Measurements from ENCODE around the gene FAM185A.
"Not testable (repeated sequence)": the region's sequence is repeated elsewhere in the genome, so short reads cannot be mapped to it uniquely, and the experiment has no call there.

The FAM185A gene

DNA sequence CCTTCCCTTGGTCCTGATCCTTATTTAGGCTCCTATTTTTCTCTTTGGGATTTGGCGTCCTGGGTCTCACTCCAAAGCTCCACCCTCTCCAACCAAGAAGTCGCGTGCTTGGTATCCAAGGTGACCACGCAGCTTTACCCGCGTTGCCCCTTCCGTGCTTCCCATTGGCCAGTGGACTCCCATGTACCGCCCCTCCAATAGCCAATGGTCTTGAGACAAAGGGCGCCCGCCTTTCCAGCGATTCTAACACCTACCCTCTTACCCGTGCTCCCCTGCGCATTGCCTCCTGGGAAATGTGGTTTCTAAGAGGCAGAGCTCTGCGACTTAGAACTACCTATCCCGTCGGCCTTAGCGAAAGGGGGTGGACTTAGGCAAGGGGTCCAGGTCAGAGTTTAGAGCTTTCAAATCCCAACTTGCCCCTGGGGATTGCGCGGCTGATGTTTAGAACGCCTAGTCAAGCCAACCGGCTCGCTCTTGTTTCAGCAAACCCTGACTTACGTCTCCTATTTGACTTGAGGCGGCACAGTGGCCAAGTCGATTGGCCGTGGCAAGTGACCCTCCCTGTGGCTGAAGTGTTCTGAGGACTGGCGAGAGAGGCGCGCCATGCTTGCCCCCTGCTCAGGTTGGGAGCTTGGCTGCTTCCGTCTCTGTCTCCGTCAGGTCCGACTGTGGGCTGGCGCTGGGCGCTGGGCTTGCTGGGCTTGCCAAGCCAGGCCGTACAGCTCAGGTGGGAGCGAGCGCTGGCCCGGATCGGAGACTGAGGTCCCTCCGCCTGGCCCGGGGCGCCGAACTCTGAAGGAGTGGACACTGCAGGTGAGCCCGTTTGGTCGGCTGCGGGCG, at the start of gene FAM185A:
Gene FAM185A, plus strand, starts transcription at position 395 of the 840 bp plus-strand sequence. Its CDS starts 209 bp downstream, at position 604.
- peak; percentile 90 for DNase-seq

DNA sequence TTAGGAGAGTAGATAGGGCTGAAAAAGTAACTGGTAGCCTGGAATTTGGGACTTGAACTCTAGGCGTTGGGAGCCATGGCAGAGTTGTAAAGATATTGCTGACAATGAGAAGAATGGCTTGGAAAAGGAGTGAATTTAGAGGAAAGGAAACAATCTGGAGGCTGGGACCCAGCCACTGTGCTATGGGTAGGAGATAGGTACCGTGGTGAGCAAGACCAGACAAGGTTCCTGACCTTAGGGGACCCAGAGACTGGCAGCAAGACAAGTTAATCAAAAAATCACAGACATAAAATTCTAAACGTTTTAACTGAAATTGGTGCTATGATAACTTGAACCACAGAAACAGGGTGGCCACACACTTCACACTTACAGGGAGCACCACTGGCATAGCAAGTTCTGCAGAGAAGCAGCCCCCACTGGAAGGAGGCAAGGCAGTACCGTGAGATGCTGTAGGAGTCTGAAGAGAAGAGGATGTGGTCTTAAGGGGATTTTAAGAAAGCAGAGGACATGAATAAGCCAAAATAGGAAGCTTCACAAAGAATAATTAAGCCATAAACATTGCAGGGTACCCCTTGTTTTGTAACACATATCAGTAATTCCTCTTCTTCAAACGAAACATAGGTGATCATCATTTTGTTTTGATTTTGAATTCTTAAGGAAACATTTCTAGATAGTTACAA, 35.6 kb upstream of the FAM185A start:
- not testable (repeated sequence) for DNase-seq

DNA sequence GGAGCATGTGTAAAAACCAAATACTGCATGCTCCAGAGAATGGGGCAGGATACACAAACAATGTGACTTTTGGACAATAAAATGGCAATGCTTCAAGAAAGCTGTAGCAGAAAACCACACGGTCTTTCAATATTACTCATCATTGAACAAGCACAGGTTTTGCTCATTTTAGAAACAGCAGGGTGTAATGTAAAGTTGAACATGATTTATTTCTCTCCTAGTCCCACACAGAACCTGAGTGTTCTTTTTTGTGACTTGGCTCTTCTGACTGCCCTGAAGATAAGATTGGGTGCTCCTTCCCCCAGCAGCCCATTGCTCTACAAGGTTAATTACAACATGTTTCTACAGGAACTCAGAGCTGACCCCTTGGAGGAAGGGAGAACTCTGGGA, 35.1 kb upstream of the FAM185A start:
- not testable (repeated sequence) for DNase-seq

DNA sequence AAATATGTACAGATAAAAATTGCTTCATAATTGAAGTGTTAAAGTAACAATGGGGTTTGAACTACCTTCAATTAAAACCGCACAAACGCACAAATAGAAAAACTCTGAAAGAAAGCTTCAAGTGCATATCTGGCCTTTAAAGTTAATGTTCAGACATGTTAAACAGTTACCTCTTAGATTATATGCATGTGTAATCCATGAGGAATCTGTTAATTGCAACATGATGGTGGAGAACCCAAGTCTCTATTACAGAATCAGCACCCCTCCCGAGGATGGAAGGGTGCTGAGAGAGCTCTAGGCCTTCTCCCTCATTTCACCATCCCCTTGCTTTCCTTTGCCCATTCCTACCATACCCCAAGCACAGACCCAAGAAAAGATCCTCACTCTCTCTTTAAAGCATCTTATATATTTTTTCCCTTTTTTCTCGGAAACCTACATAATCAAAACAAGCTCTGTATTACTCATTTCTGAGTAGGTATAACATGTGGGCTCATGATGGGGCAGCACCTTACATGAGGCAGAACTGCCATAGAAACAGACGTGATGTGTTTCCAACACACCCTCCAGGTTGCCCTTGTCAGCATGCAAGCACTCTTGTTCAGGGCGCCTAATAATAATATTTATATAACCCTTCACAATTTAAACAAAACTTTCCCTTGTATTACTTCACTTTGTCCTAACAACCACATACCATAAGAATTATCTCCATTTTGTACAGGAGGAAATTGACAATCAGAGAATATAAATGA, 33.9 kb upstream of the FAM185A start:
- not testable (repeated sequence) for DNase-seq

DNA sequence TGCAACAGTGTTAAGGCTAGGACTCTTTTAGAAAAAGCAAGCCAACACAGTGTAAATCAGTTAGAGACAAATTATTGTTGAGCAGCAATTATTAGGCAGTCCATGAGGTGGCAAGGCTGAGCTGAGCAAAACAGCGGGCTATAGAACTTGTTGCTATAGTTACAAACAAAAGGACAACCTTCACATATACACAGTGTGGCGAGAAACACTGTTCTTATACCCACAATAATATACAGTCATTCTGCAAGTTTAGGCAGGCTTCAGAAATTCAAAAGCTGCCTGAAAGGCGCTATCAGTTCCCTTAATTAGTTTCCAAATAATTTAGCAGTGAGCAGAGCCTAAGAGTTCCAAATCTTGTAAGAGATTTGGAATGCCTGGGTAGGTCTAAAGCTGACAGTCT, 33.1 kb upstream of the FAM185A start:
- DNase-seq = not testable (repeated sequence)

DNA sequence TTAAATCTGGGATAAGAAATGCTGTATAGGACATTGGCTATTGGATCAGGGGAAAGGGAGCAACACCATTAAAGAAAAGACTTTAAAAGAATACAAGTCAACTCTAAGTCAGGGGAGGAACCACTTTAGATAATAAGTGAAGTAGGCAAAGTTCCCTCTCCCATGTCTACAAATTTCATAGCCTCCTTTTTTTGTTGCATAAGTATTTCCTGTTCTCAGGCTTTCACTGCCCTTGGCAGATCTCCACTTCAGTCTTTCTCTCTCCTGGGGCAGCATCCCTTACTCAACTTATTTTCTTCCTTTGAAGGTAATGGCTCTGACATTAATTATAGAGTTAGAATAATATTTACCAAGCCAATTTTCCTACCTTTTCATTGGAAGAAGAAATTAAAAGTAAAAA, 30.3 kb upstream of the FAM185A start:
- DNase-seq = not testable (repeated sequence)

DNA sequence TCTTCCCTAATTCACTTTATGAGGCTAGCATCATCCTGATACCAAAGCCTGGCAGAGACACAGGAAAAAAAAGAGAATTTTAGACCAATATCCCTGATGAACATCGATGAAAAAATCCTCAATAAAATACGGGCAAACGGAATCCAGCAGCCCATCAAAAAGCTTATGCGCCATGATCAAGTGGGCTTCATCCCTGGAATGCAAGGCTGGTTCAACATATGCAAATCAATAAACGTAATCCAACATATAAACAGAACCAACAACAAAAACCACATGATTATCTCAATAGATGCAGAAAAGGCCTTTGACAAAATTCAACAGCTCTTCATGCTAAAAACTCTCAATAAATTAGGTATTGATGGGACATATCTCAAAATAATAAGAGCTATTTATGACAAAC, 22.6 kb upstream of the FAM185A start:
- not testable (repeated sequence) for DNase-seq

DNA sequence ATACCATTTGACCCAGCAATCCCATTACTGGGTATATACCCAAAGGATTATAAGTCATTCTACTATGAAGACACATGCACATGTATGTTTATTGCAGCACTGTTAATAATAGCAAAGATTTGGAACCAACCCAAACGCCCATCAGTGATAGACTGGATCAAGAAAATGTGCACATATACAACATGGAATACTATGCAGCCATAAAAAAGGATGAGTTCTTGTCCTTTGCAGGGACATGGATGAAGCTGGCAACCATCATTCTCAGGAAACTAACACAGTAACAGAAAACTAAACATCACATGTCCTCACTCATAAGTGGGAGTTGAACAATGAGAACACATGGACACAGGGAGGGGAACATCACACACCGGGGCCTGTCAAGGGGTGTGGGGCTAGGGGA, 19.1 kb upstream of the FAM185A start:
- not testable (repeated sequence) for DNase-seq

DNA sequence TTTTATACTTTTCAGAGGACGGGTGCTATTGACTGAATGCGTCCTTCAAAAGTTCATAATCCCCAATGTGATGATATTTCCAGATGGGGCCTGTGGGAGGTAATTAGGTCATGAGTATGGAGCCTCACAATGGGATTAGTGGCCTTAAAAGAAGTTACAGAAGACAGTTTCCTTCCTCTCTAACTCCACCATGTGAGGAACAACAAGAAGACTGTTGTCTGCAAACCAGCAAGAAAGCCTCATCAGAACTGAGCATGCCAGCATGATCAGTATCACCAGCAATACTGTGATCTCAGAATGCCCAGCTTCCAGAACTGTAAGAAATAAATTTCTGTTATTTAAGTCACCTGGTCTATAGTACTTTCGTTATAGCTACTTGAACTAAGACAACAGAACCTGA, 18.4 kb upstream of the FAM185A start:
- DNase-seq = not testable (repeated sequence)

DNA sequence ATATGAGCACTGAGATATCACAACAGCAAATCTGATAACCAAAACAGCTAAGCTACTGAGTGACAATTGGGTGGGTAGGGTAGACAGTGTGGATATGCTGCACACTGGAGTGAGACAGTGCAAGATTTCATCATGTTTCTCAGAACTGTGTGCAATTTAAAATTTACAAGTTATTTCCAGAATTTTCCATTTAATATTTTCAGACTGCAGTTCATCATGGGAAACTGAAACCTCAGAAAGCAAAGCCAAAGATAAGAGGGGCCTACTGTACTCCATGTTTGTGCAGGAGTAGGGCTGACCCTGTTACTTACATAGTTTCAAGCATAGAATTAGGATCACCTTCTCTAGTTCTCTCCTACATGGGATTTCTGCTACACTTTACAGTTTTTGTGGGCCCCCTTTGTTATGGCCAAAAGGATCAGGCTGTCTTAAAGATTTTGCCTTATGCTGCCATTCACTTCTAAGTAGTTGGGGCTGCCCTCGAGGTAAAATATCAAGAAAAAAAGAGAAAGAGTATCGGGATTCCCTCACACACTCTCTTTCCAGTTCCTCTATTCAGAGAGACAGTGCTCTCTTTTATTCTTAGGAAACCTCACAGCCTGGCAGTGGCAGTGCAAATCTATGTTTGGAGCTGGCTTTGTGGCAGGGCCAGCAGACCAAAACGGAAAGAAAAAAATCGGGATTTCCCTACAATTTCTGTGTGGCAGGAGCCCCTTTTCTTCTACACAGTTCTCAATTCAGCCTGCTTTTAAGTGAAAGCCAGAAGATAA, 6.6 kb upstream of the FAM185A start:
- not testable (repeated sequence) for DNase-seq

DNA sequence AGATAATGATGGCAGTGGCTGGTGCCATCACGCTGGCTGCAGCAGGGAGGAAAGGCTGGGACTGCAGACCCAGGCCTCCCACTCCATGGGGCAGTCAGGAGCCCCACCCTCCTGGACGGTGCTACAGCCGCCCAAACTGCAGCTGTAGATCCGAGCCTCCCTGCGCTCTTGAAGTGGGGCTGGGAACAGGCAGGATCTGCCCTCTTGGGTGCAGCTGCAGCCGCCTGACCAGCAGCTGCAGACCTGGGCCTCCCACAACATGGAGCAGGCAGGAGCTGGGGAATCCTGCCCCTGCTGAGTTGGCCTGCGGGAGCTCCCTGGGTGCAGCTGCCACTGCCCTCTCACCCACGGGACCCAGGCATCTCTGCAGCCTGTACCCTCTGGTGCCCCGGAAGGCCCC, 4.9 kb upstream of the FAM185A start:
- not testable (repeated sequence) for DNase-seq

DNA sequence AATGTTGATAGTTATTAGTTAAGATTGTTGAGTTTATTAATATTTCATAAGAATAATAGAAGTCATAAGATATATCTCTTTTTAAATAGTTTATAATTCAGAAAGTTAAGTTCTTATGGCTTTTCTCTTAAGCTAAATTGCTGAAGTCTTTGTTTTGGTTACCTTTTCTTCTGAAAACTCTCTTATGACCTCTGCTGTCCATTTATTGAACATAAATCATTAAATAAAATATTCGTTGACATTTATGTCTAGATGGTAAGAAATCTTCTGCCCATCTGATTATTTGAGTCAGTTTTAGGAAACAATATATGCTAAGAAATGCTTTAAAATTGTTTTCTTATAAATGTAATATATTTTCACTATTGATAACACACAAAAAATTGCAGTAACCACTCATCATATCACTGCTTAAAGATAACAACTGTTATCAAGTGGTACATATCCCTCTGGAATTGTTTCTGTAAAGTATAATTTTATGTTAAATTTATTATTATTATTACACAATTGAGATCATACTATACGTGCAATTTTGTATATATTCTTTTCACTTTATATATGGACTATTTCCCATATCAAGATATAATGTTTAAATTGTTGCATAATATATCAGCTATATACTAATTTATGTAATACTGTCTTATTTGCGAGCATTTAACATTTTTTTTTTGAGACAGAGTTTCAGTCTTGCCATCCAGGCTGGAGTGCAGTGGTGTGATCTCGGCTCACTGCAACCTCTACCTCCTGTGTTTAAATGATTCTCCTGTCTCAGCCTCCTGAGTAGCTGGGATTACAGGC, 3.1 kb upstream of the FAM185A start:
- DNase-seq = not testable (repeated sequence)

DNA sequence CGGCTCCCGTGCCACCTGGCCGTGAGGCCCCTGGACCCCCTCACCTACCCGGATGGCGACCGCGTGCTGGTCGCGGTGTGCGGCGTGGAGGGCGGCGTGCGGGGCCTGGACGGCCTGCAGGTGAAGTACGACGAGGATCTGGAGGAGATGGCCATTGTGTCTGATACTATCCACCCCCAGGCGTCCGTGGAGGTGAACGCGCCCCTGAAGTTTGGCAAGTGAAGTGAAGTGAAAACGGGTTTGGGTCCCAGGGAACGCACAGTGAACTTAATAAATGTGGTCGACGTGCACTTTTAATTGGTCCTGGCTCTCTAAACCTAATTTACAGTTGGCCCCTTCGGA, 617 bp downstream of the FAM185A start:
- not testable (repeated sequence) for DNase-seq

DNA sequence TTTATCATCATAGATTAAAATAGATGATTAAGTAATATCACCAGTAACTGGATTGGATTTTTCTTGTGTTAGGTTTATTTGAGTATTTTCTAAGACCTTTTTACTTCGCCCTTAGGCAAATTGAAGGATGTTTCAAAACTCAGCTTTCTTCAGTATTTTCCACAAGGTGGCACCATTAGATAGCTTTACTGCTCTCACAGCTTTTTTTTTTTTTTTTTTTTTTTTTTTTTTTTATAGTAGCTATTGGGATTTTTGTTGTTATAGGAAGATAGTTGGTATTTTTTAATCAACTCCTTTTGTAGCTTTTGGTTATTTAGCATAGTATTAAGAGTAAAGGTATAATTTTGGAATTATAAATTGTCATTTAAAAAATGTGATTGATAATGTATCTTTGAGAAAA, 9.4 kb downstream of the FAM185A start:
- DNase-seq = not testable (repeated sequence)

DNA sequence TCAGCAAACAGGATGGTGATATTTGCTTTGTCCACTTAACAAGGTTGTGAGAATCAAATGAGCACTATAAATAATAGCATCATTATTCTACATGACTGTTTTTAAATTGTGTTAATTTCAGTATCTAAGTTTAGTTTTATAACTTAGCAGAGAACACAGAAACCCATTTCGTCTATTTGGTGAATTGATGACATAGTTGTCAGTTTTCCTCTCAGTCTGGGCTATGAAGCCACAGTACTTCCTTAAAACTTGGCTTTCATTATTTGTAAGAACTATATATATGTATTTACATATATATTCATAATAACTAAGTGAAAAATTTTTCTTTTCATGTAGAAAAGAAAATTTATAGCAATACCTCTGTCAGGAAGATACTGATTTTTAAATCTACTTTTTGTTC, 11.1 kb downstream of the FAM185A start:
- not testable (repeated sequence) for DNase-seq

DNA sequence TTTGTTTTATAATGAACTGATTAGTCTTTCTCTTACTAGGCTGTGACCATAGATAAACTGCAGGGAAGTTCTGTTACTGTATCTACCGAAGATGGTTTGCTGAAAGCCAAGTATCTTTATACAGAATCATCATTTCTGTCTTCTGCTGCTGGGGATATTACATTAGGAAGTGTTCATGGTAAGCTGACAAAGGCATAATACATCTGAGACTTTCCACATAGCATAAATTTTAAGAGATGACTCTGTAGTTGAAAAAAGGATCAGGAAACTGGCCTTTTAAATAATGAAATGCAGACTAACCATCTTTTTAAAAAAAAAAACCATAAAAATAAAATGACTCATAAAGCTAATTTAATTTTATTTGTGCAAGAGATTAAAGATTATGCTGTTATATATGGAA, 12.4 kb downstream of the FAM185A start:
- not testable (repeated sequence) for DNase-seq

DNA sequence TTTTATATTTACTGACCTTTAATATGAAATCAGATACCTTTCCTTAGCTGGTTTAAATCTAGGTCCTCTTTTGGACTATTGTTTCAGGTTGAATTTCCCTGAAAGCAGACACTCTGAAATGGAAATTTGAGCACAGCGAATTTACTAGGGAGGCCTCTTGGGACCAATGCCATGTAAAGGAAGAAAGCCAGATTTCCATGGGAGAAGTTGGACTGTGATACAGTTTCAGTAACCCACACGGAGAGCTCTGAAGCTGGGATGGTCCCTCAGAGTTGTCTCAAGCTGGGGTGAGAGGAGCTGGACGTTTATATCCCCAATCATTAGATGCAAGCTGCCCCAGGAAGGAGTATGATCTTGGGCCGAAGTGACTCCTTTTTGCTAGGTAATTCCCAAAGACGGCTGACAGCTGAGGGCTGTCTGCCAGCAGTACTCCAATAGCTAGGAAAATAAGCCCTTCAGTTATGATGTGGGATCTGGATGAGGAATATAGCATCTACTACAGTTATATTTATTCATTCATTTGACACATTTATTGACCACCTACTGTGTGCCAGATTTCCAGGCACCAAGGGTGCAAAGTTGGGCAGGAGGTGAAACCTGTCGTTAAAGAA, 14.6 kb downstream of the FAM185A start:
- not testable (repeated sequence) for DNase-seq

DNA sequence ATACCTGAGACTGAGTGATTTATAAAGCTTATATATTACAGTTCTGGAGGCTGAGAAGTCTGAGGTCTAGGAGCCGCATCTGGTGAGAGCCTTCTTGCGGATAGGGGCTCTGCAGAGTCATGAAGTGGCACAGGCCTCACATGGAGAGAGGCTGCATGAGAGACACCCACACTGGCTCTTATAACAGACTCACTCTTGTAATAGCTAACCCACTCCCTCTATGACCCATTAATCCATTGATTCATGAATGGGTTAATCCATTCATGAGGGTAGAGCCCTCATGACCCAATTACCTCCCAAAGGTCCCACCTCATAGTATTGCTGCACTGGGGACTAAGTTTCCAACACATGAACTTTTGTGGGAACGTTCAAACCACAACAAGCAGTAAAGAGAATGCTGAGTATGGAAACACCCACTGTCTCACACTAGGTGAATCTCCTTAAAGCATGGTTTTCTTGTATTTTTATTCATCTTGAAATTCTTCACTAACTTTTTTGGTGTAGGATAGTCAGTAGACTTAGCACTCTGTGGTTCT, 20.9 kb downstream of the FAM185A start:
- not testable (repeated sequence) for DNase-seq

DNA sequence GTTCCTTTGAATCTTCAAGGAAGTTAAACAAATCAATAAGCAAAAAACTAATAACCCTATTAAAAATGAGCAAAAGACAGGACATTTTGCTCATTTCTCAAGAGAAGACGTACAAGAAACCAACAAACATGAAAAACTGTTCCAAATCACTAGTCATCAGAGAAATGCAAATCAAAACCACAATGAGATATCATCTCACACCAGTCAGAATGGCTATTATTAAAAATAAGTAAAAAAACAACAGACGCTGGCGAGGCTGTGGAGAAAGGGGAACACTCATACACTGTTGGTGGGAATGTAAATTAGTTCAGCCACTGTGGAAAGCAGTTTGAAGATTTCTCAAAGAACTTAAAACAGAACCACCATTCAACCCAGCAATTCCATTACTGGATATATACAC, 21.7 kb downstream of the FAM185A start:
- not testable (repeated sequence) for DNase-seq

DNA sequence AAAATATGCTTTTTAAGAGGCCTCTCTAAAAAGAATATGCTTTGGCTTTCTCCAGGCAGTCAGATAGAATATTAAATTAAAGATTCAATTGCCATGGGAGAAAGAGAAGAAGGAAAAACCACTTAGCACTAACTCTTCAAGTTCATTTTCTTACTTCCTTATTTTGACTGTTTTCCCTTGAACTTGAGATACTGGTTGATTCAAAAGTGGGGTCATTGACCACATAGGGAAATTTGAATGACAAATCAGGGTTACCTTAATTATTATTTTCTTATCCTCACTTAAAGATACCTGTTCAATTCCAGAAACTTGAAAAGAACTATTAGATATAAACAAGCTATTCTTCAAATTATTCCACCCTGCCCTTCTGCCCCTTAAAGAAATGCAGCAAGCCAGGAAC, 27.4 kb downstream of the FAM185A start:
- not testable (repeated sequence) for DNase-seq

DNA sequence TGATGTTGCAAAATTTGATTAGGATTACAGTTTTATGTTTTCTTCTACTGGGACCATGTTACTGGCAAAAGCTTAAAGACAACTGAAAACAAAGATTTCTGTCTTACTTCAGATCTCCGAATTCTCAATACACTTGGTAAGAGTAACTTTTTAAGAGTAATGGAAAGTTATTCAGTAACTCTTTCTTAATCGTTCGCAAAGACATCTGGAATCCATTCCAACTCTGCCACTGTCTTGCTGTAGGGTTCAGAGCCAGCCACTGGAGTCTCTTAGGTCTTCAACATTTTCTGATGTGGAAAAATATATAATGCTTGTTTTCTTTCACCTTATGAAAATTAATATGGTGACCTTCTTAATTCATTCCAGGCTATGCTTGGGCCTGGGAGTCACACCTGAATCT, 29.9 kb downstream of the FAM185A start:
- DNase-seq = not testable (repeated sequence)
